GM18526 (cell line): ENCODE data around the gene RALY.
A peak's percentile ranks its signal among the peaks of the same experiment; 100 is the strongest.

Source experiments
- POLR2A ChIP-seq: IDR thresholded peaks from 3 replicates; pipeline ENCODE4 v1.6.1; 2011; ENCODE audit not compliant: insufficient read length; ENCODE audit errors: extremely low read depth

The RALY gene

GRCh38 chr20:34111702-34112599, 118.2 kb downstream of the RALY start, which contains the start of gene EIF2S2:
TSS of gene EIF2S2 (minus strand) at chr20:34112243. CDS start at chr20:34112110, 133 bp downstream.
- peak; percentile 85 for TF ChIP-seq POLR2A

GRCh38 chr20:34112600-34113101, 118.9 kb downstream of the RALY start:
- no peak for TF ChIP-seq POLR2A

- no peak for TF ChIP-seq POLR2A
Measured at GRCh38 chr20:34114809-34115208, 121.1 kb downstream of the RALY start.

GRCh38 chr20:34115232-34115631, 121.5 kb downstream of the RALY start:
- TF ChIP-seq POLR2A, result no peak

- TF ChIP-seq POLR2A, result no peak
Measured at GRCh38 chr20:34120213-34120612, 126.5 kb downstream of the RALY start.

GRCh38 chr20:34122274-34122980, 128.7 kb downstream of the RALY start:
- no peak for TF ChIP-seq POLR2A

- no peak for TF ChIP-seq POLR2A
Measured at GRCh38 chr20:34123309-34123708, 129.6 kb downstream of the RALY start.

GRCh38 chr20:34124469-34125249, 130.9 kb downstream of the RALY start:
- no peak for TF ChIP-seq POLR2A

- TF ChIP-seq POLR2A, result no peak
Measured at GRCh38 chr20:34127792-34128191, 134.1 kb downstream of the RALY start.

GRCh38 chr20:34129518-34130162, 135.9 kb downstream of the RALY start:
- no peak for TF ChIP-seq POLR2A

- no peak for TF ChIP-seq POLR2A
Measured at GRCh38 chr20:34131491-34131890, 137.8 kb downstream of the RALY start.
